ENCODE measurements around the gene BZW2. TPM values are rescaled to one million over a fixed set of nuclear protein-coding genes. Genes with fewer than 3 reads are reported as not detected.

The BZW2 gene
- total RNA-seq, 1 donor from 2014 or later: 30.8 TPM

Other genes starting within 250 kb of the BZW2 start
- gene CRPPA, start 224.6 kb upstream of the BZW2 start, total RNA-seq: 9.9 TPM
- 1.4 TPM for gene SOSTDC1, start 180.4 kb upstream of the BZW2 start, total RNA-seq
- not detected for gene LRRC72, start 119.4 kb upstream of the BZW2 start, total RNA-seq
- 29.5 TPM for gene ANKMY2, start 427 bp upstream of the BZW2 start, total RNA-seq
- gene TSPAN13, start 107.6 kb downstream of the BZW2 start, total RNA-seq: 30.7 TPM
- gene AGR2, start 158.8 kb downstream of the BZW2 start, total RNA-seq: 0.40 TPM
- not detected for gene AGR3, start 235.8 kb downstream of the BZW2 start, total RNA-seq

Measured in sciatic nerve (tissue), 1 donor.